ENCODE results near the gene STAT5A. TPM values are rescaled to one million over a fixed set of nuclear protein-coding genes. Genes with fewer than 3 reads are reported as not detected.

Gene STAT5A
- polyA plus RNA-seq, 1 donor from 2014 or later: 0.28 TPM

DNA sequence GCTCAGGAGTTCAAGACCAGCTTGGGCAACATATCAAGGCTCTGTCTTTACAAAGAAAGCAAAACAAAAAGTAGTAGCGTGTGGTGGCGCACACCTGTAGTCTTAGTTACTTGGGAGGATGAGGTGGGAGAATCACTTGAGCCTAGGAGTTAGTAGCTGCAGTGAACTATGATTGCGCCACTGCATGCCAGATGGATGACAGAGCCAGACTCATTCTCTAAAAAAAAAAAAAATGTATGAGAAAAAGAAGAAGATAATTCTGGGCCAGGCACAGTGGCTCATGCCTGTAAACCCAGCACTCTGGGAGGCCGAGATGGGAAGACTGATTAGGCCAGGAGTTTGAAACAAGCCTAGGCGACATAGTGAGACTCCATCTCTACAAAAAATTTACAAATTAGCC, 40.6 kb upstream of the STAT5A start:
- Histone ChIP-seq H4K20me1 (ENCODE audit: insufficient read depth) (no peaks in the 10 kb centered on the region), H3K4me2 (ENCODE audit: low read length) (no peak overlapping the region), H3F3A (ENCODE audit: insufficient read depth, low read length, poor library complexity, severe bottlenecking) (no peaks in the 10 kb centered on the region), H3K79me2 (replicated peaks; ENCODE audit: insufficient read depth, low read length) (peaks cover 38% of the 10 kb centered on the region), H3K36me3 (ENCODE audit: insufficient read depth, low read length) (no peaks in the 10 kb centered on the region), H3K27me3 (ENCODE audit: insufficient read depth, low read depth, low read length) (no peaks in the 10 kb centered on the region), H3K27ac (ENCODE audit: low read length) (no peak overlapping the region), H2AFZ (ENCODE audit: low read depth, low read length) (no peak overlapping the region), H3K9me2 (ENCODE audit: insufficient read depth, low read length) (no peaks in the 10 kb centered on the region), H3K9ac (ENCODE audit: low read length) (no peak overlapping the region), H3K9me3 (ENCODE audit: low read length) (no peaks in the 10 kb centered on the region), H3K4me3 (ENCODE audit: low read length) (no peak overlapping the region)
- TF ChIP-seq MXI1 (conservative IDR thresholded peaks at IDR 0.05; ENCODE audit: poor library complexity, severe bottlenecking) (no peak), RAD21 (conservative IDR thresholded peaks at IDR 0.05) (no peak), POLR2AphosphoS5 (IDR thresholded peaks at IDR 0.05) (no peak), EZH2 (IDR thresholded peaks at IDR 0.05; ENCODE audit: borderline replicate concordance, insufficient read depth, low read length, poor library complexity, severe bottlenecking) (no peak), TAF1 (IDR thresholded peaks at IDR 0.05; ENCODE audit: low read depth) (no peak), CTCF (IDR thresholded peaks at IDR 0.05; ENCODE audit: poor library complexity, severe bottlenecking) (no peak), EP300 (conservative IDR thresholded peaks at IDR 0.05; ENCODE audit: poor library complexity, severe bottlenecking) (no peak), SMC3 (conservative IDR thresholded peaks at IDR 0.05; ENCODE audit: poor library complexity) (no peak)
- TF ChIP-seq, protein P1, sequence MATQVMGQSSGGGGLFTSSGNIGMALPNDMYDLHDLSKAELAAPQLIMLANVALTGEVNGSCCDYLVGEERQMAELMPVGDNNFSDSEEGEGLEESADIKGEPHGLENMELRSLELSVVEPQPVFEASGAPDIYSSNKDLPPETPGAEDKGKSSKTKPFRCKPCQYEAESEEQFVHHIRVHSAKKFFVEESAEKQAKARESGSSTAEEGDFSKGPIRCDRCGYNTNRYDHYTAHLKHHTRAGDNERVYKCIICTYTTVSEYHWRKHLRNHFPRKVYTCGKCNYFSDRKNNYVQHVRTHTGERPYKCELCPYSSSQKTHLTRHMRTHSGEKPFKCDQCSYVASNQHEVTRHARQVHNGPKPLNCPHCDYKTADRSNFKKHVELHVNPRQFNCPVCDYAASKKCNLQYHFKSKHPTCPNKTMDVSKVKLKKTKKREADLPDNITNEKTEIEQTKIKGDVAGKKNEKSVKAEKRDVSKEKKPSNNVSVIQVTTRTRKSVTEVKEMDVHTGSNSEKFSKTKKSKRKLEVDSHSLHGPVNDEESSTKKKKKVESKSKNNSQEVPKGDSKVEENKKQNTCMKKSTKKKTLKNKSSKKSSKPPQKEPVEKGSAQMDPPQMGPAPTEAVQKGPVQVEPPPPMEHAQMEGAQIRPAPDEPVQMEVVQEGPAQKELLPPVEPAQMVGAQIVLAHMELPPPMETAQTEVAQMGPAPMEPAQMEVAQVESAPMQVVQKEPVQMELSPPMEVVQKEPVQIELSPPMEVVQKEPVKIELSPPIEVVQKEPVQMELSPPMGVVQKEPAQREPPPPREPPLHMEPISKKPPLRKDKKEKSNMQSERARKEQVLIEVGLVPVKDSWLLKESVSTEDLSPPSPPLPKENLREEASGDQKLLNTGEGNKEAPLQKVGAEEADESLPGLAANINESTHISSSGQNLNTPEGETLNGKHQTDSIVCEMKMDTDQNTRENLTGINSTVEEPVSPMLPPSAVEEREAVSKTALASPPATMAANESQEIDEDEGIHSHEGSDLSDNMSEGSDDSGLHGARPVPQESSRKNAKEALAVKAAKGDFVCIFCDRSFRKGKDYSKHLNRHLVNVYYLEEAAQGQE (IDR thresholded peaks at IDR 0.05; ENCODE audit: borderline replicate concordance): no peak

DNA sequence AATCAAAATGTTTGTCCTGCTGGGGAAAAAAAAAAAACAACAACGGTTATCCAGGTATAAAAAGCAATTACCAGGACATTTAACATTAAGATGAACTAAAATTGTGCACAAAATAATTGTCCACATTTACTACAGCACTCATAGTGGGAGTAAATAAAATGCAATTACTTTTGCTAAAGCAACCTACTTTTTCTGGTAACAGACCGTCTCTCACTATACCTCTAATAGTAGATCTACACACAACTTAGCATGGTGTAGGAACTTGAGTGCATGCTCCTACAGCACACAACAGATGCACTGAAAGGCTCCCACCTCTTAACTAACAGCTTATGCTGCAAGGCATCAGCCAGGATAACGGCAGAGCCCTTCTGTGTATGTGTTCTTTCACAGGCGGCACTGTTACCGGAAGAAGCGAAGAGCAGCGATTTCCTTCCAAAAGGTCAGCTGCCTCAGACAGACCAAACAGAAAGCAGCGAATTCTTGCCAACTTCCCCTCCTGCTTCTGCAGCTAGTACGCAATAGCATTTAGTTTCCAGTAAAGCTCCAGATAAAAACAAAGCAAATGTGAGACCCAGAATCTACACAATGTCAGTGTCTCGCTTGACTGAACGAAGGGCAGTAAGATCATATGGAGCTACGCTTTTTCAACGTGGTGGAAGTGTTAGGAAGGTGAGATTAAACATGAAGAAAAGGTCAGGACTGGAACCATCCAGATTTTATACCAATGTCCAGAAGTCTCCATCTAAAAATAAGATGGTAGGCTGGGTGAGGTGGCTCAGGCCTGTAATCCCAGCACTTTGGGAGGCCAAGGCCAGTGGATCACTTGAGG, 39.7 kb upstream of the STAT5A start:
- TF ChIP-seq POLR2AphosphoS5 (IDR thresholded peaks at IDR 0.05) (no peak), EP300 (conservative IDR thresholded peaks at IDR 0.05; ENCODE audit: poor library complexity, severe bottlenecking) (no peak), CTCF (IDR thresholded peaks at IDR 0.05; ENCODE audit: poor library complexity, severe bottlenecking) (no peak), SMC3 (conservative IDR thresholded peaks at IDR 0.05; ENCODE audit: poor library complexity) (no peak), EZH2 (IDR thresholded peaks at IDR 0.05; ENCODE audit: borderline replicate concordance, insufficient read depth, low read length, poor library complexity, severe bottlenecking) (no peak), RAD21 (conservative IDR thresholded peaks at IDR 0.05) (no peak), TAF1 (IDR thresholded peaks at IDR 0.05; ENCODE audit: low read depth) (no peak), MXI1 (conservative IDR thresholded peaks at IDR 0.05; ENCODE audit: poor library complexity, severe bottlenecking) (no peak)
- TF ChIP-seq, protein P1 (IDR thresholded peaks at IDR 0.05; ENCODE audit: borderline replicate concordance): no peak
- Histone ChIP-seq H3K9me3 (ENCODE audit: low read length) (no peaks in the 10 kb centered on the region), H3K4me2 (ENCODE audit: low read length) (no peak overlapping the region), H3K27ac (ENCODE audit: low read length) (no peak overlapping the region), H3F3A (ENCODE audit: insufficient read depth, low read length, poor library complexity, severe bottlenecking) (no peaks in the 10 kb centered on the region), H3K9ac (ENCODE audit: low read length) (no peak overlapping the region), H4K20me1 (ENCODE audit: insufficient read depth) (no peaks in the 10 kb centered on the region), H3K27me3 (ENCODE audit: insufficient read depth, low read depth, low read length) (no peaks in the 10 kb centered on the region), H3K9me2 (ENCODE audit: insufficient read depth, low read length) (no peaks in the 10 kb centered on the region), H3K4me3 (ENCODE audit: low read length) (no peak overlapping the region), H3K36me3 (ENCODE audit: insufficient read depth, low read length) (no peaks in the 10 kb centered on the region), H3K79me2 (replicated peaks; ENCODE audit: insufficient read depth, low read length) (peaks cover 40% of the 10 kb centered on the region), H2AFZ (ENCODE audit: low read depth, low read length) (no peak overlapping the region)
